ENCODE results near the gene LRIG3. TPM values are rescaled to one million over a fixed set of nuclear protein-coding genes. Genes with fewer than 3 reads are reported as not detected.
"Not testable (repeated sequence)": the region's sequence is repeated elsewhere in the genome, so short reads cannot be mapped to it uniquely, and the experiment has no call there.

LRIG3 gene
- total RNA-seq, 1 donor from 2014 or later, result 34.7 TPM

- DNase-seq (ENCODE audit: extremely low read depth, low read depth, low spot score), result no peak
Observed at GRCh38 chr12:58905422-58905821, 14.9 kb downstream of the LRIG3 start.

- not testable (repeated sequence) for DNase-seq (ENCODE audit: extremely low read depth, low read depth, low spot score)
Observed at GRCh38 chr12:58902726-58903125, 17.6 kb downstream of the LRIG3 start.

- no peak for DNase-seq (ENCODE audit: extremely low read depth, low read depth, low spot score)
Observed at GRCh38 chr12:58901664-58902063, 18.6 kb downstream of the LRIG3 start.

- no peak for DNase-seq (ENCODE audit: extremely low read depth, low read depth, low spot score)
Observed at GRCh38 chr12:58897969-58898368, 22.3 kb downstream of the LRIG3 start.

GRCh38 chr12:58896278-58896677 lies 24.0 kb downstream of the LRIG3 start:
- no peak for DNase-seq (ENCODE audit: extremely low read depth, low read depth, low spot score)

GRCh38 chr12:58895053-58895452 lies 25.3 kb downstream of the LRIG3 start:
- no peak for DNase-seq (ENCODE audit: extremely low read depth, low read depth, low spot score)

GRCh38 chr12:58894040-58894439 lies 26.3 kb downstream of the LRIG3 start:
- DNase-seq (ENCODE audit: extremely low read depth, low read depth, low spot score), result no peak

- DNase-seq (ENCODE audit: extremely low read depth, low read depth, low spot score), result no peak
Observed at GRCh38 chr12:58893495-58893894, 26.8 kb downstream of the LRIG3 start.

GRCh38 chr12:58889557-58889956 lies 30.7 kb downstream of the LRIG3 start:
- no peak for DNase-seq (ENCODE audit: extremely low read depth, low read depth, low spot score)

GRCh38 chr12:58888131-58888783 lies 32.0 kb downstream of the LRIG3 start:
- no peak for DNase-seq (ENCODE audit: extremely low read depth, low read depth, low spot score)

- no peak for DNase-seq (ENCODE audit: extremely low read depth, low read depth, low spot score)
Observed at GRCh38 chr12:58887068-58887467, 33.2 kb downstream of the LRIG3 start.

GRCh38 chr12:58886474-58886873 lies 33.8 kb downstream of the LRIG3 start:
- DNase-seq (ENCODE audit: extremely low read depth, low read depth, low spot score), result no peak

GRCh38 chr12:58884916-58885315 lies 35.4 kb downstream of the LRIG3 start:
- no peak for DNase-seq (ENCODE audit: extremely low read depth, low read depth, low spot score)

- DNase-seq (ENCODE audit: extremely low read depth, low read depth, low spot score), result no peak
Observed at GRCh38 chr12:58883576-58884334, 36.5 kb downstream of the LRIG3 start.

- no peak for DNase-seq (ENCODE audit: extremely low read depth, low read depth, low spot score)
Observed at GRCh38 chr12:58882826-58883225, 37.5 kb downstream of the LRIG3 start.

- no peak for DNase-seq (ENCODE audit: extremely low read depth, low read depth, low spot score)
Observed at GRCh38 chr12:58881816-58882215, 38.5 kb downstream of the LRIG3 start.

GRCh38 chr12:58880639-58881038 lies 39.7 kb downstream of the LRIG3 start:
- no peak for DNase-seq (ENCODE audit: extremely low read depth, low read depth, low spot score)

- DNase-seq (ENCODE audit: extremely low read depth, low read depth, low spot score), result peak; percentile 18
Observed at GRCh38 chr12:58877243-58877743, 43.0 kb downstream of the LRIG3 start.

- no peak for DNase-seq (ENCODE audit: extremely low read depth, low read depth, low spot score)
Observed at GRCh38 chr12:58873496-58873895, 46.8 kb downstream of the LRIG3 start.

- no peak for DNase-seq (ENCODE audit: extremely low read depth, low read depth, low spot score)
Observed at GRCh38 chr12:58871556-58871955, 48.7 kb downstream of the LRIG3 start.

- no peak for DNase-seq (ENCODE audit: extremely low read depth, low read depth, low spot score)
Observed at GRCh38 chr12:58870595-58870994, 49.7 kb downstream of the LRIG3 start.

- DNase-seq (ENCODE audit: extremely low read depth, low read depth, low spot score), result no peak
Observed at GRCh38 chr12:58860788-58861240, 59.5 kb downstream of the LRIG3 start.

All from glomerular endothelial cell (primary cell).